ENCODE measurements around the gene DNASE2B.

GRCh38 chr1:84428235-84428634 is 30.0 kb downstream of the DNASE2B start:
- TF ChIP-seq CTCF (IDR thresholded peaks at IDR 0.05; ENCODE audit: low read length) = no peak
- no peak for TF ChIP-seq EZH2 (IDR thresholded peaks at IDR 0.05; ENCODE audit: borderline replicate concordance, low read length)

Measured in OCI-LY1 (cell line).